HCT116 (cell line): ENCODE measurements around the gene ABR.

ENCODE experiments used
- ATF3 ChIP-seq: IDR thresholded peaks from 2 replicates; pipeline ENCODE4 v1.6.1; 2012
- CEBPB ChIP-seq: IDR thresholded peaks from 2 replicates; pipeline ENCODE4 v1.6.1; 2012; ENCODE audit warnings: low read depth
- CTCF ChIP-seq, 3 experiments: fragments of 200-600 bp in 1 of 3; sonication (generic) in 1 of 3; IDR thresholded peaks in 2 of 3; conservative IDR thresholded peaks in 1 of 3; 2 replicates each; pipeline ENCODE4 v1.5.1; 2012 to 2017; ENCODE audit warnings: low read depth in 2 of 3, low read length in 2 of 3, antibody characterized with exemption in 1 of 3, borderline replicate concordance in 1 of 3, control low read depth in 1 of 3, mild to moderate bottlenecking in 1 of 3, mixed read lengths in 1 of 3, mixed run types in 1 of 3, moderate library complexity in 1 of 3; ENCODE audit not compliant: insufficient read depth in 1 of 3
- EGR1 ChIP-seq: IDR thresholded peaks from 2 replicates; pipeline ENCODE4 v1.6.1; 2012; ENCODE audit warnings: low read depth
- EZH2phosphoT487 ChIP-seq: fragments of 200-600 bp; IDR thresholded peaks from 2 replicates; pipeline ENCODE4 v1.6.1; 2018; ENCODE audit warnings: antibody characterized with exemption, borderline replicate concordance
- POLR2A ChIP-seq: IDR thresholded peaks from 2 replicates; pipeline ENCODE4 v1.7.0; 2011; ENCODE audit warnings: borderline replicate concordance; ENCODE audit not compliant: insufficient read depth, insufficient read length; ENCODE audit errors: extremely low read depth
- POLR2AphosphoS5 ChIP-seq: IDR thresholded peaks from 2 replicates; pipeline ENCODE4 v1.6.1; 2011; ENCODE audit warnings: mild to moderate bottlenecking, low read depth, low read length, moderate library complexity
- REST ChIP-seq: IDR thresholded peaks from 2 replicates; pipeline ENCODE4 v1.6.1; 2012; ENCODE audit warnings: low read depth
- SIN3A ChIP-seq: IDR thresholded peaks from 2 replicates; pipeline ENCODE4 v1.6.1; 2012; ENCODE audit warnings: low read depth
- SRF ChIP-seq: IDR thresholded peaks from 2 replicates; pipeline ENCODE4 v1.6.1; 2012; ENCODE audit warnings: low read depth
- YY1 ChIP-seq: IDR thresholded peaks from 2 replicates; pipeline ENCODE4 v1.6.1; 2011; ENCODE audit warnings: low read length, low read depth, moderate library complexity, mild to moderate bottlenecking; ENCODE audit not compliant: insufficient replicate concordance; ENCODE audit errors: extremely low read depth
- ZBTB33 ChIP-seq: IDR thresholded peaks from 2 replicates; pipeline ENCODE4 v1.6.1; 2011; ENCODE audit warnings: mild to moderate bottlenecking, low read length, moderate library complexity; ENCODE audit not compliant: insufficient replicate concordance; ENCODE audit errors: extremely low read depth

GRCh38 chr17:1197379-1197778 lies 17.6 kb upstream of the ABR start:
- TF ChIP-seq CEBPB: no peak
- TF ChIP-seq POLR2AphosphoS5: no peak
- no peak for TF ChIP-seq CTCF (IDR thresholded peaks at IDR 0.05 in 2 of 3, conservative IDR thresholded peaks at IDR 0.05 in 1 of 3; ENCODE audit: borderline replicate concordance in 1 of 3, insufficient read depth in 1 of 3, low read depth in 2 of 3, low read length in 2 of 3)
- no peak for TF ChIP-seq REST
- no peak for TF ChIP-seq ATF3
- TF ChIP-seq POLR2A: no peak
- no peak for TF ChIP-seq YY1
- TF ChIP-seq EGR1: no peak
- TF ChIP-seq ZBTB33: no peak
- no peak for TF ChIP-seq EZH2phosphoT487
- no peak for TF ChIP-seq SIN3A
- TF ChIP-seq SRF: no peak
